Measurements from ENCODE around the gene SPATS2.

The SPATS2 gene

DNA sequence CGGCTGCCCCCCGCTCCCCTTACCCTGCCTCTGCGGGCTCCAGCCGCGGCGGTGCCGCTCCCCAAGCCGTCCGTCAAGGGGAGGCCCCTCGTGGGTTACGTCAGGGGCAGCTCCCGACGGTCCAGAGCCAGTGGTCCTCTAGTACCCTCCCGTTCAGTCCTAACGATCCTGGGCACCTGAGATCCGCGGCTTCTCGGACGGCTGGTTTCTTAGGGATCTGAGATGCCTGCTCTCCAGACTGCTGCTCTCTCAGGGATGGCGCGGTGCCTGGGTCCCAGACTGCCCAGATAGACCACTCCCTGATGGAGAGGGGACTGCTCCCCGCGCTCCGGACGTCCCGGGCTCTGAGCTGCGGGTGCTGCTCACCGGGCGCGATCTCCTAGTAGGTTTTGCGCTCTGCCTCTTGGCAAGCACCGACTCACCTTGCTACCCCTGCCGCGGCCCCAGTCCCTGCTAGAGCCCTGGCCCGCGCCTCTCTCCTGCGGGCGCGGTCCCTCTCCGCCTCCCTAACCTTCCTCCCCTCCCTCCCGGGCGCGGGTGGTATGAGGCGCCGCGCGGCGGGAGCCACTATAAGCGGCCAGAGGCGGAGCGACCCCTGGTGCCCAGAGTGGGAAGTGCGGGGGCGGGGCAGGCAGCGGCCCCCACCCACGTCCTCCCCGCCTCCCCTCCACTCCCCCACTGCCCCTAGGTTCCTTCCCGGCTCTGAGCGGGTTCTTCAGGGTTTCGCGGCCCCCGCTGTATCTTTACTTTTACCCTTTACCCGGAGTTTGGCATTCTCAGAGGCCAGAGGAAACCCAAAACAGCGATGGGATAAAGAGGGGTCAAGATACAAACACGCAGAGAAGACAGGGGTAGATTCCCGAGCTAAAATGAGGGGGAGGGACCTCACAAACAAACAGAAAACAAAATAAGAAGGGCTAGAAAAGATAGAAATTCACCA is 30.3 kb upstream of the SPATS2 start, which contains the start of gene C1QL4:
Gene C1QL4 (minus strand): TSS at position 544 of the 940 bp plus-strand sequence. CDS start 711 bp downstream, outside the sequence.
- FAIRE-seq, result no peak

GRCh38 chr12:49338830-49339463 is 28.3 kb upstream of the SPATS2 start:
- no peak for FAIRE-seq

GRCh38 chr12:49339464-49339861 is 27.8 kb upstream of the SPATS2 start:
- FAIRE-seq, result no peak

DNA sequence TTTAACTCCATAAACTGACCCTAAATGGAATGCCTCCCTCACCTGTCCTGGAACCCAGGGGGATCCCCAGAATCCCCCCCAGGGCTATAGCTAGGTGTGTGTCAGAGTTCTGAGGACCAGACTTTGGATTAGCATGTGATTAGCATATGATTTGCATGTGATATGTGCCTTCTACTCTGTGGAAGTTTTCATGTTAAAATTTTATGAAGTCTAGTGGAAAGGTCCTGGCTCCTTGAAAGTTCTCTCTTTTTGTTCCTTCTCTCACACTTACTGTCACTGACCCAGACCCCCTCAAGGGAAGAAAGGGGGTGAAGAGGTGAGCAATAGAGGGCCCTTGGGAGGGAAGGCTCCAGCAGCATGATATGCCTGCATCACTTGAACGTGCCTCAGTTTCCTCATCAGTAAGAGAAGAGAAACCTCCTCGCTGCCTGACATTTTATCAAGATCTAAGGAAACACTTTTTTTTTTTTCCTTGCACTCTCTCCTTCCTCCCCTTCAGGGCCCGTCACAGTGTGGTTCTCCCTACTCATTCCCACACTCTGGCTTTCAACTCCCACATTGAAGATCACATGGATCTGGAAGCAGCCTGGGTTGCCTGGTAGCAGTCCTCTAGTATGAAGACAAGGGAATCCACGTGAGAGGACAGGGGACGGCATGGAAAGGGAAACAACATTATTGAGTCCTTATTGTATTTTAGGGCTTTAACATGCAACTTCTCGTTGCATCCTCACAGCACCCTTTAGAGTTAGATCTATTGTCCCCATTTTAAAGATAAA is 27.0 kb upstream of the SPATS2 start:
- no peak for FAIRE-seq

- FAIRE-seq, result no peak
Observed at GRCh38 chr12:49340971-49341776, 26.1 kb upstream of the SPATS2 start.

- no peak for FAIRE-seq
Observed at GRCh38 chr12:49341777-49342065, 25.5 kb upstream of the SPATS2 start.

DNA sequence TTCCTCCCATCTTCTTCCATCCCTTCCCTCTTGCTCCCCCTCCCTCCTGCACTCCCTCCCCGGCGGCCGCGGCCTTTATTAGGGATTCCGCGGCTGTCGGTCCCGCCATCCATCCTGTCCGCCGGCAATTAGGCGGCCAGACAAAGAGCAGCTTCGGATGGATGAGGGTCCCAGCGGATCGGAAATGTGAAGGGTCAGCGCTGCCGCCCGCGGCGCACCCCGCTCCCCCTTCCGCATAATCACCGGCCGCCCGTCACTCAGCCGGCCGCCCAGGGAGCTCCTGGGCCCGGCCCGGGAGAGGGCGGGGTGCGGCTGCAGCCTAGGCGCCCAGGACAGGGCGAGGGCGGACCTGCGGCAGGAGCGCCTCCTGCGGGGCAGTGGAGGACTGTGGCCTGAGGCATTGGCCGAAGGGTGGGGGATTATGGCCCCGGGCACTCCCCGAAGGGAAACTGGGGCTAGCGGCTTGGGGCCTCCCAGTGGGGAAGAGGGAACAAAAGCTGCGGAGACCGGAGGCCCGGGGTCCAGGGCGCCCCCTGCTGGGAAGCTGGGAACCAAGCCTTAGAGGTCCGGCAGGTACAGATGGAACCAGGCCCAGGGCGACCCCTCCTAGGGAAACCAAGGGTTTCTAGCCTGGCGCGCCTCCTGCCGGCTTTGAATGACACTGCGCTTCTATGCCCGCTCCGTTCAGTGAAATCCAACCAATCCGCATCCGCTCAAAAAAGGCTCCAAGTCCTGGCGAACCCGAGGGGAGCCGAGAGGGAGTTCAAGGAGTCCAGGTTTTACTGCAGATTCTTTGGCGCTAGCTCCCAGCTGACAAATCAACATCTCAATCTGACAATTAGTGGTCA is 25.0 kb upstream of the SPATS2 start:
- no peak for FAIRE-seq

DNA sequence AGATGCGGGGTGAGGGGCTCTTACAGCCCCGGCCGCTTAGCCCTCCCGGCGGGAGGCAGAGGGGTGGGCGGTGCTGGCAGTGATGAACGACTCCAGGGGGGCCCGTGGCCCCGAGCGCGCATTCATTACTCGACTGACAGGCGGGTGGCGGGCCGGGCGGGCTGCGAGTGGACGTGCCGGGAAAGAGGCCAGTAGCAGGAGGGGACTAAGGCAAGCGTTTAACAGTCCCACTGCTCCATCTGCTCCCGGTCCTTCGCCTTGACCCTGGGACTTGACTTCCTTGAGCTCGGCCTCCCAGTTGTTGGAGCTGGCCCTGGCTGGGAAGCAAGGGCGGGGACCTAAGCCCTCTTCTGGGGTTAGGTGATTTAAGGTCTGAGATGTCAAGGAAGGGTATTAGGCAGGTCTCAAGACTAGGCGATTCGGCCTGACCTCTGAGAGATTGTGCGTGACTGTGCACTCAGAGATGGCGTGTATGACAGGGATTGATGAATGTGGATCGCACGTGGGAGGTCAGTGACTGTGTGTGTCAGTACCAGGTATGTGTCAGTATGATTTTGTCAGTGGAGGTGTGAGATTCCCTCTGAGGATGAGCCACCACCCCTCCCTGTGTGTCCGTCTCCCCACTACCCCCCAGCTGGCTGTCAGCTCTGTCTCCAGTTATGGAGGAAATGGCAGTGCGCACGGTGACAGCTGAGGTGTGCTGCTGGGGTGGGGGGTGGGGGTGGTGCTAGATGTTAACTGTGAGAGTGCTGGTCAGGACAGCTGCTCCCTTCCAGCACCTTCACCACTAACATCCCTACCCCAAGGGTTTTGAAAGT is 24.1 kb upstream of the SPATS2 start:
- no peak for FAIRE-seq

DNA sequence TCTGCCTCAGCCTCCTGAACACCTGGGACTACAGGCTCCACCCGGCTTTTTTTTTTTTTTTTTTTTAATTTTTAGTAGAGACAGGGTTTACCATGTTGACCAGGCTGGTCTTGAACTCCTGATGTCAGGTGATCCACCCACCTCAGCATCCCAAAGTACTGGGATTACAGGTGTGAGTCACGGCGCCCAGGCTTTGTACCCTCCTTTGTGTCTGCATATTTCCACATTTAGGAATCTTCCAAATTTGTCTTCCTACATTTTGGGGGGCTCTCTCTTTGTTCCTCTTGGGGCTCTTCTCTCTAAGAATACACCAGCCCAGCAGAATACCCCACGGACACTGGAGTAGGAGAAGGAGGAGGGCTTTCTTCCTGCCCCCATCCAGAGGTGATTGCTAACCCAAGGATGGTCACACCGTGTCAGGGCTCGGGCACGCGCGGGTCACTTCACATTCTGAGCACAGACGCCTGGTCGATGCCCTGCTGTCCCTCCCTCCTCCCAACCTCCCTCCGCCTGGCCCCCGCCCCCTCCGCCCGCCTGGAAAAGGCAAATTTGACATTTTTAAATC is 22.7 kb upstream of the SPATS2 start:
- no peak for FAIRE-seq

DNA sequence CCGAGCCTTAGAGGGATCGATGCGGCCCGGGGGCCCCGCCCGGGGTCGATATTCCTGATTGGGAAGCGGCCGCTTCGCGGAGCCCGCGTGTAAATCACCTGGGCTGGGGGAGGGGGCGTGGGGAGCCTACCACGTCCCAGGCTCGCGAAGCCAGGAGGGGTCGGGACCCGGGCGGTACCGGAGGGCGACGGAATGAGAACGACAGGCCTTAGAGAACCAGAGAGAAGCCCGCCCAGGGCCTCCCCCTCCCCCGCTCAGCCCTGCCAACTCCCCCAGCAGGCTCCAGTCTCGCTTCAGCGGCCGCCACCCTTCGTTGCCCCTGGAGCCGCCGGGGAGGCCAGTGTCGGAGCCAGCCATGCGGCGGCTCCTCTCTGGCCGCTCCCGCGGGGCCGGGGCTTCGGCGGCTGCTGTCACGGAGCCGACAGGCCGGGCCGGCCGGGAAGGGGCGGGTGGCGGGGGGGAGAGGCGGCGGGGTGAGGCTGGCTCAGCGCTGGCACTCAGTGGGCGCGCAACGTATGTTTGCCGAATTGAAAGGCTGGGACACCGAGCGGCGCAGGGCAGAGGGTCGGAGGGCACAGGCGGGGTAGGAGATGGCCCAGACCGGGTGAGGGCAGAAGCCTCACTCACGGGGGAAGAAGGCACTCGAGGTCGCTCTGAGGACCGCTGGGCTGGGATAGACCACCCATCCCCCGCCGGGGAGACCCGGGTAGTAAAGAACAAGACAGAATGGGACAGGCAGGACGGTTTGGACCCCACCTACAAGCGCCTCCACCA is 22.0 kb upstream of the SPATS2 start:
- FAIRE-seq, result no peak

DNA sequence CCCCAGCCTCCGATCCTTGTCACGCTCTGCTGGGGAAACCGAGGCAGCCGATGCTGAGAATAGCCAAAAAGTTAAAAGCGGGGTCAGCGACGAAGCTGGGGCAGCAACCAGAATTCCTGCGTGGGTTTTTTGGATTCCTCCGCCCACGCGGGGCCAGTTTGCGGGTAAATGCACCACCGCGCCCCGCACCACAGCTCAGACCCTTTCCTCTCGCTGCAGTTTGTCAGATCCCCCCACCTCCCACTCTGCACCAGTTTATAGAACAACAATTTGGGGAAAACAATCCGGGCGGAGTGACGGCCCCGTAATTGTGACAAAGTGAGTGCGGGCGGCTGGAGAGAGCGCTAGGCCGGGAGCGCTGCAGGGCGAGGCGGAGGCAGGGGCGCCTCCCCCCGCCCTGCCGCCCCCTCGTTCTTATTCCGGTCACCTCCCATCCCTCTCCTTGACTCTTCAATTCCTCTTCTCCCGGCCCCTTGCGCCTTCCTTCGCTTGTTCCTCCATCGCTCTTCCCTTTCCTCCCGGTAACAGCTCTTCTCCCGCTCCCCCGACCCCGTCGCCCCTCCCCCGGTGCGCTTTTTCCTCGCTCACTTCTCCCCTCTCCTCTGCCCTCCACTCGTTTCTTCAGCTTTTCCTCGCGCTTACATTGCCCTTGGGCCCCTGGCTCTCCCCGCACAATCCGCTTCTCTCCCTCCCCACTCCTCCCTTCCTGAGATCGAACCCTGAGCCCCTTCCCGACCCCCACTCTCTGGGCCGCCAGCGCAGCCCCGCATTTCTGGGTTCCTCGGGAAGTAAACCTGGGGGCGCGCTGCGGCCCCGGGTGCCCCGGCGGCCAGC is 21.2 kb upstream of the SPATS2 start:
- no peak for FAIRE-seq

DNA sequence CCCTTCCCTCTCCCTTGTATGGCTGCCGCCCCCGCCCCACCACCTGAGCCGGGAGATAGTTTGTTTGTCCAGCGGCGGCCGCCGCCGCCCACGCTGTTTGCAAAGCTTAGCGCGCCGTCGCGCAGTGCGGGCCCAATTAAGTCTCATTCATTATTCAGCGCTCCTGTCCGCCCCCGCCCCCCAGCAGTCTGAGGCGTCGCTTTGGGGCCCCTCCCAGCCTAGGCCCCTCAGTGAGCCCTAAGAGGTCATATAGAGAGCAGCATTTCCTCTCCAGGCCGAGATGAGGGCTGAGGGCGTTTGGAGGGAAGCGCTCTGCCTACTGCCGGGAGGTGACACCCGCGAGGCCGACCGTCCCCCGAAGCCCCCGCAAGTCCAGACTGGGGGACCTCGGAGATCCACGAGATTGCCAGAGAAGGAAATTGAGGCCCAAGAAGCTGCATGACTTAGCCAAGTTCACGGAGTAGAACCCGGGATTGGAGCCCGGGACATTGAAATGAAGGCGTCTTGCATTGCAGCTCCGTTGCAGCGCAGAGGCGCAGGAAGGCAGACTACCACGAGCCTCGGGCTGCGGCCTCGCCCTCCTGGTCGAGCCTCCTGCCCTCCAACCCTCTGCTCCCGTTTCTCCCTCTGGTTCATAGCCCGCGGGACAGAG is 20.5 kb upstream of the SPATS2 start, which contains the start of gene DNAJC22:
Gene DNAJC22 (plus strand): TSS at position 230 of the 652 bp plus-strand sequence. CDS start 1,985 bp downstream, outside the sequence.
- FAIRE-seq, result no peak

DNA sequence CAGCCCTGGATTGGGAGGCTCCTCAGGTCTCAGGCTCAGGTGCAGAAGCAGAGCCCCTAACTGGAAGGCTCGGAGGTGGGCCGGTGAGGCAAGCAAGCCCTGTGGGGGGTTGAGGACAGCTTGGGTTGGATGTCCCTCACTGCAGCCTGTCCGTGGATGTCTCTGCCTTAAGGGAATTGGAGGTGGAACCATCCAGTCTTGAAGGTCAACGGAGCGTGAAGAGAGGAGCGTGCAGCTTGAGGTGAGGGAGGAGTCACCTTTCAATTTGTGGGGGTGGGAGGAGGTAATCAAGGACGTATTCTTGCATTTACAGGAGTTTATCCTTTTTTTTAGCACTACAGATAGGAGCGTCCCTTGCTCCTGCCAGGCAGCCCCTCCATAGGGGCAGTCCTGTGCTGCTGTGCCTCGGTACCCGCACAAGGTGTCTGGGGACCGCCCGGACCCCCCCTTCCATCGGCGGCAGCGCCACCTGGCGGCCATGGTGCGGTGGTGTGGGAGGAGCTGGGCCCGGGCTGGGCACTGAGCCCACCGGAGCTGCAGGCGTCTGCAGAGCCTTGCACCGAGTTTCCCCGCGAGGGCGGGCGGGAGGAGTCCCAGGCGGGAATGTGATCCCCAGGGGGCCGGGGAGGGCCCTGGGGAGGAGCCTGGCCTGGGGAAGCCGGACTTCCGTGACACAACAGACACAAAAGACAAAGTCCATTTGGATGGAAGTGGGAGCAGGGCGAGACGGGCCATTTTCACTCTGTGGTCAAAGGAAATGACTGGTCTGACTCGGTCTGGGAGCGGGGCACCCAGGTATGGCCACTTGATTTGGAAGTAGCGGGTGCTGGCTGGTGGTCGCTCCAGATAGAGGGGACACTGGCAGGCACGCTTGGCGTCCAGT is 19.7 kb upstream of the SPATS2 start:
- no peak for FAIRE-seq

DNA sequence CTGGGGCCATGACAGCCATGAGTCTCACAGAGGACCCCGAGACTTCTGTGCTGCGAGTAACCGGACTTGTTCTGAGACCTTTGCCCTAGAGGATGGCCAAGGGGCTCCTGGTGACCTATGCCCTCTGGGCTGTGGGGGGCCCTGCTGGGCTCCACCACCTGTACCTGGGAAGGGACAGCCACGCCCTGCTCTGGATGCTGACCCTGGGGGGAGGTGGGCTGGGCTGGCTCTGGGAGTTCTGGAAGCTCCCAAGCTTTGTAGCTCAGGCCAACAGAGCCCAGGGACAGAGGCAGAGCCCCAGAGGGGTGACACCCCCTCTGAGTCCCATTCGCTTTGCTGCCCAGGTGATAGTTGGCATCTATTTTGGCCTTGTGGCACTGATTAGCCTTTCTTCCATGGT is 18.5 kb upstream of the SPATS2 start:
- FAIRE-seq, result no peak

GRCh38 chr12:49349266-49349665 is 18.0 kb upstream of the SPATS2 start:
- no peak for FAIRE-seq

DNA sequence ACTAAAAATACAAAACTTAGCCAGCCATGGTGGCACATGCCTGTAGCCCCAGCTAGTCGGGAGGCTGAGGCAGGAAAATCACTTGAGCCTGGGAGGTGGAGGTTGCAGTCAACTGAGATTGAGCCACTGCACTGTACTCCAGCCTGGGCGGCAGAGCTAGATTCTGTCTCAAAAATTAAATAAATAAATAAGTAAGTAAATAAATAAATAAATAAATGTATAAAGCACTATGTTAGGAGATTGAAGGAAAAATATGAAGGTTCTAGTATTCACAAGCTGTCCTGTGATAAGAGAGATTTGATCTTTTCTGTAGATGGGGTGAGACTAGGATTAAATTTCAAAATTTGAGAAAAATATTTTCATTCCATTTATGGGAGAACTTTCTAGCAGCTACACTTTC is 14.9 kb upstream of the SPATS2 start:
- no peak for FAIRE-seq

- no peak for FAIRE-seq
Observed at GRCh38 chr12:49355913-49356312, 11.3 kb upstream of the SPATS2 start.
